ENCODE data around the gene DNAL4.

DNA sequence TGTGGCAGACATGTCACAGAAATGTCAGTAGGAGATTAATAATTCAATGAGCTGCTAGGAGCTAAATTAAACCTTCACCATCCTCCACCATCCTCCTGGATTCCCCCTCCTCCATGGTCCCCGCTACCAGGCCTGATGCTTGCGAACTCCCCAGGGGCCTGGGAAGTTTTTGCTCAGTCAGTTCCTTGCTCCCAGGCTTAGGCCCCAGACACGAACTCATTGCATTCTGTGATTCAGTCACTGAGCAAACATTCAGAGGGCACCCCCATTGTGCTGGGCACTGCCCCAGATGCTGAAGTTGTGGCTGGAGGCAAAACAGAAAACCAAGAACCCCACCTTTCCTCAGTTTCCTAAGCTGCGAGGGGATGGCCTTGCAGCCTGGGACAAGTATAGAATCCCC, 35.5 kb upstream of the DNAL4 start:
- TF ChIP-seq CTCF (IDR thresholded peaks at IDR 0.05 in 2 of 3, conservative IDR thresholded peaks at IDR 0.05 in 1 of 3; ENCODE audit: control insufficient read depth in 2 of 3, extremely low read depth in 1 of 3, insufficient read depth in 1 of 3, low read depth in 3 of 3, low read length in 3 of 3) (no peak), FOS (IDR thresholded peaks at IDR 0.05; ENCODE audit: borderline replicate concordance, extremely low read depth, insufficient read length) (no peak), BHLHE40 (IDR thresholded peaks at IDR 0.05; ENCODE audit: borderline replicate concordance in 1 of 2, low read depth in 2 of 2, low read length in 1 of 2) (no peak), NR2C2 (IDR thresholded peaks at IDR 0.05; ENCODE audit: borderline replicate concordance, control insufficient read depth, insufficient read length, low read depth) (no peak), CREM (IDR thresholded peaks at IDR 0.05; ENCODE audit: low read depth) (no peak), ZNF207 (IDR thresholded peaks at IDR 0.05; ENCODE audit: borderline replicate concordance) (no peak)
